Stimulated activated CD8-positive, alpha-beta memory T cell treated with anti-CD3 and anti-CD28 coated beads, Interleukin-15, amount 100 ng/mL, for 4 hours (primary cell): ENCODE data around the gene IFI16.
"Not testable (repeated sequence)": the region's sequence is repeated elsewhere in the genome, so short reads cannot be mapped to it uniquely, and the experiment has no call there.

ENCODE experiments used
- DNase-seq, 2 donors: peaks; one replicate each; pipeline ENCODE4 v3.0.0-alpha.2; 2020; ENCODE audit warnings: low read depth in 2 of 2

The IFI16 gene

DNA sequence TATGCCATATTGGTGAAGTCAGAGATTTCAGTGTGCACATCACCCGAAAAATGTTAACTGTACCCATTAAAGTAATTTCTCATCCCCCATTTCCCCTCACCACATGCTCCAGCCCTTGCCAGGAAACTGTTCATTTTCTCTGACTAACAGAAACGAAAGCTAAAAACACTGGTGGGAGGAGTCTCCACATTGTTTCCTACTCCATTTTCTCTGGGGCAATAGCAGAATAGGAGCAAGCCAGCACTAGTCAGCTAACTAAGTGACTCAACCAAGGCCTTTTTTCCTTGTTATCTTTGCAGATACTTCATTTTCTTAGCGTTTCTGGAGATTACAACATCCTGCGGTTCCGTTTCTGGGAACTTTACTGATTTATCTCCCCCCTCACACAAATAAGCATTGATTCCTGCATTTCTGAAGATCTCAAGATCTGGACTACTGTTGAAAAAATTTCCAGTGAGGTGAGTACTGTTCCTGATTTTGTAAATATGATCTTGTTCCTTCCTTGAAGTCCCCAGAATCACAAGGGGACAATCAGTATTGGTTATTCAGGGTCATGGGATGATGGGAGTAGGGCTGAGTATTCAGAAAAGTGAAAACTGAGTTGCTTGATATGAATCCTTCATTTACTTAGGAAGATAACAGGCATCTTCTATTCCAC lies at the start of gene IFI16:
Gene IFI16 (plus strand): TSS at position 204 of the 658 bp plus-strand sequence. CDS start 4,774 bp downstream, outside the sequence.
- DNase-seq: peak in 1 of 2 donors; percentile 52

DNA sequence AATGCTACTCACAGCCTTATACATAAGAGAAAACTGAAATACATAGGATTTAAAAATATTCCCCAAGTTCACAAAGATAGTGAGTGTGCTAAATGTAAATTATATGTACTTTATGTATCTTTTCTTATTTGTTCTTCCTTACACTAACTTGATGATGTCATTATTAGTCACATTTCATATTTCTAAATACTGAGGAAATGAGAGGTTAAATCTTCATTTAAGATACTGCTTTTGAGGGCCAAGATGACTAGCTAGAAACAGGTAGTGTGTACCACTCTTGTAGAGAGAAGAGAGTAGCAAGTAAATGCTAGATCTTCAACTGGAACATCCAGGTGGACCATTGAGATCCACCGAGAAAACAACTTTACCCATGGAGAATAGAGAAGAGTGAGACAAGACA lies 48.5 kb upstream of the IFI16 start:
- no peak for DNase-seq

DNA sequence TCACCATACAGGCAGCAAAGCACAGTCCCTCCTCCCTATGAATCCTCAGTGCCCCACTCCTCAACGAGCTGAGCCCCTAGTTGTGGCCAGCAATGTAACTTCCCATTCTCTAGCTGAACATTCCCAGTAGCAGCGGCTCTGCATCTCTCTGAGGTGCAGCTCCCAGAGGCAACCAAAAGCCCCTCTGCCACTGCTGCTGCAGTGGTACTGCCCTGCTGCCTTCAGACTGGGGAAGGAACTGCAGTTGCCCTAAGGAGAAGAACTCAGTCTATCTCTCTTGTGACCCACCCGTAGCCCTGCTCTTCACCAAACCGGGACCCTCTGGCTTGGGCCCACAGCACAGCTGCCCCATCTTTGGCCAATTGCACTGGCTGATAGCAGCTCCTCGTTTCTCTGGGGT lies 46.7 kb upstream of the IFI16 start:
- DNase-seq: no peak

DNA sequence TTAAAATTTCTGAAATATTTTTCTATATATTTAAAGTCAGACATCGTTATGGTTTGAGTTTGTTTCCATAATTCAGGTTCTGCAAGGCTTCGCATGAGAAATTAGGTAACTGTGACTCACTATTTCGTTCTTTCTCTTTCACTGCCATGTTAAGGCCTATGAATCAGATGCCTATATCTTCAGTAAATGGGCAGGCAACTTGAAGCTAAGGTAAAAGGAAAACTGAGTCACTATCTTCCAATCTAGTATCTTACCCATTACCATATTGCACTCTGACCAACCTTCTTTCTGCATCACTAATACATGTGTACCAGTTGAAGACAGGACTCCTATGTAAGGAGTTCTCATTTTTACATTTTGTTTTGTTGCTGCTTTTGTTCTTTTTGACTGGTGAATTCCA lies 40.5 kb upstream of the IFI16 start:
- no peak for DNase-seq

DNA sequence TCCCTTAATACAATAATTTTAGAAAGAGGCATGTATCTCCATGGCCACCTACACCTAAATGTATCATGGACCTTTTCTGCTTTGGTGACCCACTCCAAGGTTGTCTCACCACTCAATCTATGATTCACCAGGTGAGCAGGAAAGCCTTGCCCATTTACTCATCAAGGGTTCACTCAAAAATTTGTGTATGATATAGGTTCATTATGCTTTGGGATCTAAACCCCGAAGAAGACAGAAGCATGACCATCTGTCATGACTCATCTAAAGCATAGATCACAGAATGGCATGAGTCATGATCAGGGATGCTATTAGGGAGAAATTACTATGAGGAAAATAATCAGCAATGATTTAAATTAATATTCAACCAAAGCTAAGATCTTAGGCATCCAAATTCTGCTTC lies 39.9 kb upstream of the IFI16 start:
- DNase-seq: no peak

DNA sequence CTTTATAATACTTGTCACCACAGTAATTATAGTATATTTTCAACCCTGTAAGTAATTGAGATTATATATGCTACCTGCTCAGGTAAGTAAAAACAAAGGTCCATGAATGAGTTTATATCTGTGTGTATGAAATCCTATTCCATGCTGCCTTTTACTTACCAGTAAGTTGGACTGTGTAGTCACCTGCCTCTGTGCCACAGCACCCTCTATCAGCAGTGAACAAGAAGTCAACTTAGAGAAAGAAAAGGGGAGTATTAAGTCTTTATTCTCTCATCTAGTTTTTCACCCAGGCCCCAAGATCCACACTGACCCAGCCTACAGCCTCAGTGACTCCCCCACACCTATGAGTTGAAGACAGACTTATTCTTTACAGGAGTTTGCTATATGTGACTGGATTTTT lies 36.9 kb upstream of the IFI16 start:
- DNase-seq: no peak

DNA sequence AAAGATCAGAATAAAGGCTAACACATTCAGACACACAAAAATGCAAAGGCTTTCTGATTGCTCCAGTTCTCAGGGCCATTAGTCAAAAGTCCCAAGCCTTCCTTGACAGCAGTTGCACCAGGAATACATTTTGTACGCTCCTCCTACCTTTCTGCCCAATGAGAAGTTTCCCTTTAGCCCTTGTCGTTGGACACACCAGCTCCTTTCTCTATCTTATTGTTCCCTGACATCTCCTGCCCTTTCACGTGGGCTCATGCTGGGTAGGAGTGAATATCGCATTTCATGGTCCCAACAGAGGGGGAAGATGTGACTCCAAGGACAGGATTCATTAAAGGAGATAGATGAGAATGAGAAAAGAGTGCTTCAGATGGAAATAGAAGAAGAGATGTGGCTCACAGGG lies 33.5 kb upstream of the IFI16 start:
- DNase-seq: no peak

DNA sequence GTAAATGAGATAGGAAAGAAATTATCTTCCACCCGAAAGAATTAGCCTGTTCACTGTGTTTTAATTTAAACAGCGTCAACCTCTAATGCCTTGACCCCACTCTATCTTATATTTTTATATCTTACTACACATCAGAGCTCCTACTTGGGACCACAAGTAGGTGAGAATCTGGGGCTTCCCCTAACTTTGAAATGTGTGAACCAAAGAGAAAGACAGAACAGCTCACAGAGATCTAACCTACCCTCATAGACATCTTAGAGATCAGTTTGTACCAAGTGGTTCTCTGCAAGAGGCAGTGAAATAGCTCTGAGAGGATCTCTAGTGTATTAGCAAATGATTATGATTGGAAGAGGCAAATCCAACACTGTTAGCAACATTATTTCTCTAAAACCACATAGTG lies 31.0 kb upstream of the IFI16 start:
- DNase-seq: no peak

DNA sequence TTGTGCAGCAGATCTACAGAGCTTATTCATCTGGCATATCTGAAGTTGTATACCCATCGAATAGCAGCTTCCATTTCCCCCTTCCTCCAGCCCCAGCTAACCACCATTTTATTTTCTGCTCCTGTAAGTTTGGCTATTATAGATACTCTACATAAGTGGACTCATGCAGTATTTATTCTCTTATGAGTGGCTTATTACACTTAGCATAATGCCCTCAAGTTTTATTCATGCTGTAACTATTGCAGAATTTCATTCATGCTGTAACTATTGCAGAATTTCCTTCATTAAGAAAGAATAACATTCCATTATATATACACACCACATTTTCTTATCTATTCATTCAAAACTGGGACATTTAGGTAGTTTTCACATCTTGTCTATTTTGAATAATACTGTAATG lies 30.5 kb upstream of the IFI16 start:
- no peak for DNase-seq

DNA sequence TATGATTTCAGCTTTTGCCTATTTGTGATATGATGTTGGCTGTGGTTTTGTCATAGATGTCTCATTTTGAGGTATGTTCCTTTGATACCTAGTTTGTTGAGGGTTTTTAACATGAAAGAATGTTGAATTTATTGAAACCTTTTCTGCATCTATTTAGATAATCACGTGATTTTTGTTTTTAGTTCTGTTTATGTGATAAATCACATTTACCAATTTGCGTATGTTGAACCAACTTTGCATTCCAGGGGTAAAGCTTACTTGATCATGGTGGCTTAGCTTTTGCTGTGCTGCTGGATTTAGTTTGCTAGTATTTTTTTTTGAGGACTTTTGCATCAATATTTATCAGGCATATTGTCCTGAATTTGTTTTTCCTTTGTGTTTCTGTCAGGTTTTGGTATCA lies 26.5 kb upstream of the IFI16 start:
- DNase-seq: no peak

DNA sequence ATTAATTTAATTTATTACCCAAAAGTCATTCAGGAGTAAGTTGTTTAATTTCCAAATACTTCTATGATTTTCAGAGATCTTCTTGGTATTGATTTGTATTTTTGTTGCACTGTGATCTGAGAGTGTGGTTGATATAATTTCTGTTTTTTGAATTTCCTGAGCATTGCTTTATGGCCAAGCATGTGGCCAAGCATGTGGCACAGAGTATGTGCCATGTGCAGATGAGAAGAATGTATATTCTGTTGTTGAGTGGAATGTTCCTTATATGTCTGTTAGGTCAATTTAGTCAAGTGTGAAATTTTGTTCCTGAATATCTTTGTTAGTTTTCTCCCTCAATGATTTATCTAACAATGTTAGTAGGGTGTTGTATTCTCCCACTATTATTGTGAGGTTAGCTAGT lies 25.3 kb upstream of the IFI16 start:
- no peak for DNase-seq

DNA sequence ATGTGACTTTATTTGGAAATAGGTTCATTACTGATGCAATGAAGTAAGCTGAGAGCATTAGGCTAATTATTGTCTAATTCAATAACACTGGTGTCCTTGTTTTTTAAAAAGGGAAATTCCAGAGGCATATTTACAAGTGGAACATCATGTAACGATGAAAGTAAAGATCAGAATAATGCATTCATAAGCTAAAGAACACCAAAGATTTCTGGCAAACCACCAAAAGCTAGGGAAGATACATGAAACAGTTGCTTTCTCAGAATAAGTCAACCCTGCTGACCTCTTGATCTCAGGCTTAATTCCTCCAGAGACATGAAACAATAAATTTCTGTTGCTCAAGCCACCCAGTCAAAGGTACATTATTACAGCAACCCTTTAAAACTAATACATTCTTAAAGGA lies 20.3 kb upstream of the IFI16 start:
- DNase-seq: no peak

DNA sequence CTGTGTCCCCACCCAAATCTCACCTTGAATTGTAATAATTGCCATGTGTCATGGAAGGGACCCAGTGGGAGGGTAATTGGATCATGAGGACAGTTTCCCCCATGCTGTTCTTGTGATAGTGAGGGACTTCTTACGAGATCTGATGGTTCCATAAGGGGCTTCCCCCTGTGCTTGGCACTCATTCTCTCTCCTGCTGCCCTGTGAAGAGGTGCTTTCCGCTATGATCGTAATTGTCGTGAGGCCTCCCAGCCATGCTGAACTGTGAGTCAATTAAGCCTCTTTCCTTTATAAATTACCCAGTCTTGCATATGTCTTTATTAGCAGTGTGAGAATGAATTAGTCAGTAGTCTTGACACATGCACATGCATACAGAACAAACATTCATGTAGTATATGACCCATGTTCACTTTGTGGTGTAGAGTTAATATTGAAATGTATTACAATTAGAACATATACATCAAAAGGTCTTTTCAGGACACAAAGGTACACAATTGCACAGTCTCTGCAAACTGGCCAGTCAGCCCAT lies 16.9 kb upstream of the IFI16 start:
- no peak for DNase-seq

DNA sequence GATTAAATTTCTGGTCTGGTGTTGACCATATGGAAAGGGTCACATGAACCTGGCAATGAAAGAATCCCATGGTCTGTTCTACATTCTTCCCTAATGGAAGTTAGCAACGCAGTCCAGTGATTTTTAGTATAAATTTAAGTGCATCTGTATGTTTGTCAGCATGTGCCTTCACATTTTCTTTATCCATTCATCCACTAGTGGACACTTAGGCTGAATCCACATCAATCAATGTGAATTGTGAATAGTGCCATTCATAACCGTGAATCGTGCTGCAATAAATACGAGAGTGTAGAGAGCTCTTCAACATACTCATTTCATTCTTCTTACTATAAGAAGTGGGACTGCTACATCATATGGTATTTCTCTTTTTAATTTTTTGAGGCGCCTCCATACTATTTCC lies 12.7 kb upstream of the IFI16 start:
- no peak for DNase-seq

DNA sequence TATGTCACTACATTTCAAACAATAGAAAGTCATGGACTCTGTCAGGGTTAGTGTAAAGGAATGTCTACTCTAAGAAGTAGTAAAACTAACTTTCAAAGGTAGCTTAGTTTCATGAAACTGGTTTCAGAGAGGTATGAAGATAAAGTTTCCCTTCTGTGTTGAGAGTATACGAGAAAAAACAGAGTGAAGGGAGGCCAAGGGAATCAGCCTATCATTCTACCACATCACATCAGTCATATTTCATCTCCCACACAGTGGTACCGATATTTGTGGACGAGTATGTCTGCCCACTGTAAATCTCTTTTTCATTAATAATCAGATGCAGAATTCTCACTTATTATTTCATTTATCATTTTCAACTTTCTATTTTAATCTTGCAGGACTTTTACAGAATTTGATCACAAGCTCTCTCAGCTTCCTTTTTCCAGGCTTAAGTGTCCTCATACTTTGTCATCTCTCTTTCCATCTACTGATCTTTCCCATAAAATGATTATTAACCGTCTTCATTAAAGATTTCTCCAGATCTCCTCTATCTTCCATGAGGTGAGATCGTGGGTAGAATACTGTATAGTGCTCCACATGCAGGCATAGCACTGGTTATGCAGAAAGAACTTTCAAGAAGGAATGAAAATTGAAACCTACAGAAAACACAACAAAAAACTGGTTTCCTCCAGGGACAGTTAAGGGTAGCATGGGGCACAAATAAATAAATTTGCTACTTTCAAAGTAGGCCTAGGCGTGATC lies 11.5 kb upstream of the IFI16 start:
- no peak for DNase-seq

DNA sequence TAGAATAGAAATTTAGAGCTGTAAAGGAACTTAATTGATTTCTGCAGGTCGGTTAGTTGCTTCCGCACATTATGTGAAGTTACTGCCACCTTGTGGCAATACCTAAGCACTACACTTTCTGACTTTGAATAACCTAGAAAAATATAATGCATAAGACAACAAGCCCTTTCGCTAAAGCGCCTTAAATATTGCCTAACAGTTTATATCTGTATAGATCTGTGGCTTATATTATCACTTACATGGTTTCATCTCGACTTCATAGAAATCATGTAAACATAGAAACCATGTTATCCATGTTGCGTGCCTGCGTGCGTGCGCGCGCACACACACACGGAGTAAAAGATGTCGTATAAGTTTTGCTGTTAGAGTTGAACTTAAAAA lies 10.9 kb upstream of the IFI16 start:
- DNase-seq: no peak

DNA sequence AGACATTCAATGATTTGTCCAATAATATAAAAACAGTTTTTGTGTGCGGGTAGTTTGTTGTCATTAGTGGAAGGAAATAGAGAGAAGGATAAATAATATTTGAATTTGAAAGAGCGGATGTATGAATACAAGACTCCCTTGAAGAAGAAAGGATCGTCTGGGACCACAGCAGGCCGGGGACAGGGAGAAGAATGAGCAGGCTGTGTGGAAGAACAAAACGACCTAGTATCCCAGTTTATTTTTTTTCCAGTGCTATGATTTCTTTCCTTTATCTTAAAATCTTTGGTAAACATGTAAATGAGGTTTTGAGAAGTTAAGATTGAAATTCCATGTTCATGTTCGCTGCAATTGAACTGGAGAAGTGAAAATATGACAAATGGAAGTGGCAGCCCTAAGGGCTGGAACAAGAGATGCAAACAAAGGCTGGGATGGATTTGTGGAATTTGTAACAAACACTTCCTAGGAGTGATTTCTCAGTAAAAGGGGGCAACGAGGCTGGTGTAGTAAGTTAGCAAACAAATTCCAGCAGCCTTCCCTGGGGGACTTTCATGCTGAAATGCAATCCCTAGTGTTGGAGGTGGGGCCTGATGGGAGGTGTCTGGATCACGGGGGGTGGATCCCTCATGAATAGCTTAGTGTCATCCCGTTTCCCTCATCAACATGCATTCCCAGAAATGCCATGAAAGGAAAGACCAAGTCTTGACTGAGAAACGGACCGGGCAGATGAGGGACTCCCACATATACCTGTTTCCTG lies 10.2 kb upstream of the IFI16 start:
- DNase-seq: no peak

DNA sequence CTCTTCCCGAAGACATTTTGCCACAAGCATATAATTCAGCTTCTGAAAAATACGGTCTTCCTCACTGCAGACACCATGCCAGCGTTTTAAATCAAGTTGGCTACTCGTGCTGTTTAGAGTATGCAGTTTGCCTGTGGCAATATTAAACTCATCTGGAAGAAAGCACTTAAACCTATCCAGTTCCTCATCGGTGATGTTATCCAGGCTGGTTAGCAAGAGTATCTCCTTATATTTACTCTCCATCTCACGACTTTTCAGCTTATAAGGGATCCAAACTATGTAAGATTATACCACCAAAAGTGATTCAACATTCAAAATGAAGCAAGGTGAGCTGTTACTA lies 9.7 kb upstream of the IFI16 start:
- DNase-seq: no peak

DNA sequence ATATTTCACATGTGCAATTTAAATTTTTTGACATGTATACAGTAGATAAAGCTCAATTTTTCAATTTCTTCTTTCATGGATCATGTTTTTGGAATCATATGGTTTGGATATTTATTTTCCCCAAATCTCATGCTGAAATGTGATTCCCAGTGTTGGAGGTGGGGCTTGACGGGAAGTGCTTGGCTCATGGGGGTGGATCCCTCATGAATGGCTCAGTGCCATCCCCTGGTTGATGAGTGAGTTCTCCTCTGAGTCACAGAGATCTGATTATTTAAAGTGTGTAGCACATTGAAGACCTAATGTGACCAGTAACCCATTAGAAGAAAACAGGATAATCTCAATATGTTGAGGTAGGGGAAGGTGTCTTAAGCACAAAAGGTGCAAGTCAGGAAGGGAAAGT lies 9.1 kb upstream of the IFI16 start:
- DNase-seq: no peak

DNA sequence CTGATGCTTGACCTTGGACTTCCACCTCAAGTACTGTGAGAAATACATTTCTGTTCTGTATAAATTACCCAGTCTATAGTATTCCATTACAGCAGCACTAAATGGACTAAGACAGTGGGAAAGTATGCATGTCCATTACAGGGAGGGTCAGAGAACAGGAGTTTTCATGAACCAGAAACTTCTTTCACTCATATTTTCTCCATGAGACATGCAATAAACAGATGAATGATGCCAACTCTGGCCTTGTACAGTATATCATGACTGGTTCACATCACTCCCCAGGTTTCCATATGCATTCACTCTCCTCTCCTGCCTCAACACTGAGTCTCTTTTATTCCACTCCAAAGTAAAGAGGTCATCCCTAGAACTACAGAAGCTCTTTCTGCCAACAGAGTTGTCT lies 4.5 kb upstream of the IFI16 start:
- DNase-seq: no peak

DNA sequence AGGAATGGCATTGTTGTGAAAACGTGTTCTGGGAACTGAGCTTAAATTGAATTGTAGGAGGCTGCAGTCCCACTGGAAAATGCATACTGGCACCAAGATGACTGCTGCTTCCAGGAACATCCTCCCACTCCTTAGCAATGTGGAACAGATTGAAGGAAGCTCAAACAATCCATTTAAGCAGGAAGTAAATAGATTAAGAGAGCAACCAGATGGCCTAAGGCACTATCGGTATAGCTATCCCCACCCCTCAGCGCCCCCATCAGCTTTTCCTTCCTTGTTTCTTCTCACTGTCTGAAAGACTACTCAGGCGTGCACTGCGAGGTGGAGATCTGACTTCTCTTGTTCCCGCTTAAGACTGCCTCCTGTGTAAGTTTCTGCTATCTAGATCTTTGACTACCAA lies 4.0 kb upstream of the IFI16 start:
- DNase-seq: no peak

DNA sequence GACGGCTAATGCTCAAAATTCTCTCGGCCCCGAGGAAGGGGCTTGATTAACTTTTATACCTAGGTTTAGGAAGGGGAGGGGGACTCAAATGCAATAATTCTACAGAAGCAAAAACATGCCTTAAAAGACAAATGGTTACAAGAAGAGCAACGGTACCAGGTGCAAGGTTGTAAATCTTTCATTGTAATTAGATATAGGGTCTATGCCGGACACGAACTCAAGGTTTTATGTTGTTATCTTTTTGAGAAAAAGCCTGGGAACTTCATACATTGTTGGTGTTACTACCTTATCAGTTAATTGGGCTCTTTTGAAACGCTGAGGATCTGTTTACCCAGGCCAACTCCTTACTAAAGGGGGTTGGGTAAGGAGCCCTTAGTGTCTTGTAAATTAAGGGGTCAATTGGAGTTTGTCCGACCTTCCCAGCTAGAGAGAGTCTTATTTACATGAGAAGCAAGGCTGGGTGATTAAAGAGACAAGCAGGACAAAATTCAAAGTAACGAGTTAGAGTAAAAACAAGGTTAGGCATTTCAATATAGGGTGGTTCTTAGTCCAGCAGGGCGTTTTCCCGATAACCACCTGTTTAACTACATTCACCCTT lies 3.4 kb upstream of the IFI16 start:
- DNase-seq: not testable (repeated sequence)

DNA sequence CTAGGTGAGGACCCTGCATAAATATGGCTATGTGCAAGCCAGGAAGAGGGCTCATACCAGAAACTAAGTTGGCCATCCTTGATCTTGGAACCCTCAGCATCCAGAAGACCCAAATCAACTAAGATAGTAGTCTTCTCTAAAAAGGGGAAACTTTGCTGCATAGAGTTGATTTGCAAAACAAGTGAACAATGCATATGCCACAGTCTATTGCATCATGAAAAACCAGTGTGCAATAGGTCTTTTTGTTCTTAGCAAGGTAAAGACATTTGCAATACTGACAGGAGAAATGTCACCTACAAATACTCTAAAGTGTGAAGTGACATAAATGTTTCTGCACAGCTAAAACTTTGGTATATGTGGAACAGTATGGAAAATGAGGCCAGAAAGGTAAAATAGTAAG lies 2.0 kb upstream of the IFI16 start:
- DNase-seq: no peak
